ENCODE measurements around the gene THSD7A.

THSD7A gene

GRCh38 chr7:11557627-11558026 is 274.4 kb downstream of the THSD7A start:
- Histone ChIP-seq H3K36me3 (ENCODE audit: control insufficient read depth, insufficient read depth, low read length) (no peaks in the 10 kb centered on the region), H3K4me3 (ENCODE audit: low read depth, low read length) (no peak overlapping the region), H3K9ac (ENCODE audit: low read depth, low read length) (no peak overlapping the region), H3K4me1 (ENCODE audit: control insufficient read depth, insufficient read depth, low read length) (no peaks in the 10 kb centered on the region), H3K27me3 (ENCODE audit: control insufficient read depth, insufficient read depth, low read length) (no peaks in the 10 kb centered on the region), H3K9me3 (ENCODE audit: control insufficient read depth, insufficient read depth, low read length) (no peaks in the 10 kb centered on the region)

GRCh38 chr7:11552676-11553296 is 279.2 kb downstream of the THSD7A start:
- no peak overlapping the region for H3K9ac ChIP-seq (ENCODE audit: low read depth, low read length)
- no peaks in the 10 kb centered on the region for H3K36me3 ChIP-seq (ENCODE audit: control insufficient read depth, insufficient read depth, low read length)
- no peaks in the 10 kb centered on the region for H3K9me3 ChIP-seq (ENCODE audit: control insufficient read depth, insufficient read depth, low read length)
- no peak overlapping the region for H3K4me3 ChIP-seq (ENCODE audit: low read depth, low read length)
- no peaks in the 10 kb centered on the region for H3K27me3 ChIP-seq (ENCODE audit: control insufficient read depth, insufficient read depth, low read length)
- H3K4me1 ChIP-seq (ENCODE audit: control insufficient read depth, insufficient read depth, low read length) = no peaks in the 10 kb centered on the region

- Histone ChIP-seq H3K4me3 (ENCODE audit: low read depth, low read length) (no peak overlapping the region), H3K9ac (ENCODE audit: low read depth, low read length) (no peak overlapping the region), H3K9me3 (ENCODE audit: control insufficient read depth, insufficient read depth, low read length) (no peaks in the 10 kb centered on the region), H3K27me3 (ENCODE audit: control insufficient read depth, insufficient read depth, low read length) (no peaks in the 10 kb centered on the region), H3K36me3 (ENCODE audit: control insufficient read depth, insufficient read depth, low read length) (no peaks in the 10 kb centered on the region), H3K4me1 (ENCODE audit: control insufficient read depth, insufficient read depth, low read length) (no peaks in the 10 kb centered on the region)
Measured at GRCh38 chr7:11551470-11551869, 280.5 kb downstream of the THSD7A start.

- Histone ChIP-seq H3K9ac (ENCODE audit: low read depth, low read length) (no peak overlapping the region), H3K4me3 (ENCODE audit: low read depth, low read length) (no peak overlapping the region), H3K36me3 (ENCODE audit: control insufficient read depth, insufficient read depth, low read length) (no peaks in the 10 kb centered on the region), H3K9me3 (ENCODE audit: control insufficient read depth, insufficient read depth, low read length) (no peaks in the 10 kb centered on the region), H3K4me1 (ENCODE audit: control insufficient read depth, insufficient read depth, low read length) (no peaks in the 10 kb centered on the region), H3K27me3 (ENCODE audit: control insufficient read depth, insufficient read depth, low read length) (no peaks in the 10 kb centered on the region)
Measured at GRCh38 chr7:11548532-11548931, 283.5 kb downstream of the THSD7A start.

- no peaks in the 10 kb centered on the region for H3K9me3 ChIP-seq (ENCODE audit: control insufficient read depth, insufficient read depth, low read length)
- H3K27me3 ChIP-seq (ENCODE audit: control insufficient read depth, insufficient read depth, low read length) = no peaks in the 10 kb centered on the region
- H3K4me3 ChIP-seq (ENCODE audit: low read depth, low read length) = no peak overlapping the region
- H3K36me3 ChIP-seq (ENCODE audit: control insufficient read depth, insufficient read depth, low read length) = no peaks in the 10 kb centered on the region
- H3K9ac ChIP-seq (ENCODE audit: low read depth, low read length) = no peak overlapping the region
- H3K4me1 ChIP-seq (ENCODE audit: control insufficient read depth, insufficient read depth, low read length) = no peaks in the 10 kb centered on the region
Measured at GRCh38 chr7:11541330-11541729, 290.7 kb downstream of the THSD7A start.

- H3K36me3 ChIP-seq (ENCODE audit: control insufficient read depth, insufficient read depth, low read length) = no peaks in the 10 kb centered on the region
- no peak overlapping the region for H3K9ac ChIP-seq (ENCODE audit: low read depth, low read length)
- no peaks in the 10 kb centered on the region for H3K4me1 ChIP-seq (ENCODE audit: control insufficient read depth, insufficient read depth, low read length)
- no peak overlapping the region for H3K4me3 ChIP-seq (ENCODE audit: low read depth, low read length)
- H3K9me3 ChIP-seq (ENCODE audit: control insufficient read depth, insufficient read depth, low read length) = no peaks in the 10 kb centered on the region
- H3K27me3 ChIP-seq (ENCODE audit: control insufficient read depth, insufficient read depth, low read length) = no peaks in the 10 kb centered on the region
Measured at GRCh38 chr7:11540271-11540761, 291.7 kb downstream of the THSD7A start.

- no peaks in the 10 kb centered on the region for H3K9me3 ChIP-seq (ENCODE audit: control insufficient read depth, insufficient read depth, low read length)
- no peak overlapping the region for H3K9ac ChIP-seq (ENCODE audit: low read depth, low read length)
- H3K4me3 ChIP-seq (ENCODE audit: low read depth, low read length) = no peak overlapping the region
- H3K36me3 ChIP-seq (ENCODE audit: control insufficient read depth, insufficient read depth, low read length) = no peaks in the 10 kb centered on the region
- no peaks in the 10 kb centered on the region for H3K27me3 ChIP-seq (ENCODE audit: control insufficient read depth, insufficient read depth, low read length)
- H3K4me1 ChIP-seq (ENCODE audit: control insufficient read depth, insufficient read depth, low read length) = no peaks in the 10 kb centered on the region
Measured at GRCh38 chr7:11539853-11540252, 292.1 kb downstream of the THSD7A start.

GRCh38 chr7:11538751-11539299 is 293.2 kb downstream of the THSD7A start:
- H3K4me1 ChIP-seq (ENCODE audit: control insufficient read depth, insufficient read depth, low read length) = no peaks in the 10 kb centered on the region
- H3K9me3 ChIP-seq (ENCODE audit: control insufficient read depth, insufficient read depth, low read length) = no peaks in the 10 kb centered on the region
- H3K9ac ChIP-seq (ENCODE audit: low read depth, low read length) = no peak overlapping the region
- no peak overlapping the region for H3K4me3 ChIP-seq (ENCODE audit: low read depth, low read length)
- H3K36me3 ChIP-seq (ENCODE audit: control insufficient read depth, insufficient read depth, low read length) = no peaks in the 10 kb centered on the region
- H3K27me3 ChIP-seq (ENCODE audit: control insufficient read depth, insufficient read depth, low read length) = no peaks in the 10 kb centered on the region

- Histone ChIP-seq H3K9ac (ENCODE audit: low read depth, low read length) (no peak overlapping the region), H3K27me3 (ENCODE audit: control insufficient read depth, insufficient read depth, low read length) (no peaks in the 10 kb centered on the region), H3K9me3 (ENCODE audit: control insufficient read depth, insufficient read depth, low read length) (no peaks in the 10 kb centered on the region), H3K4me3 (ENCODE audit: low read depth, low read length) (no peak overlapping the region), H3K4me1 (ENCODE audit: control insufficient read depth, insufficient read depth, low read length) (no peaks in the 10 kb centered on the region), H3K36me3 (ENCODE audit: control insufficient read depth, insufficient read depth, low read length) (no peaks in the 10 kb centered on the region)
Measured at GRCh38 chr7:11533229-11533820, 298.7 kb downstream of the THSD7A start.

GRCh38 chr7:11529382-11529781 is 302.6 kb downstream of the THSD7A start:
- H3K4me1 ChIP-seq (ENCODE audit: control insufficient read depth, insufficient read depth, low read length) = peaks cover 4% of the 10 kb centered on the region
- H3K4me3 ChIP-seq (ENCODE audit: low read depth, low read length) = no peak overlapping the region
- H3K27me3 ChIP-seq (ENCODE audit: control insufficient read depth, insufficient read depth, low read length) = no peaks in the 10 kb centered on the region
- H3K36me3 ChIP-seq (ENCODE audit: control insufficient read depth, insufficient read depth, low read length) = no peaks in the 10 kb centered on the region
- H3K9me3 ChIP-seq (ENCODE audit: control insufficient read depth, insufficient read depth, low read length) = no peaks in the 10 kb centered on the region
- no peak overlapping the region for H3K9ac ChIP-seq (ENCODE audit: low read depth, low read length)

- Histone ChIP-seq H3K4me1 (ENCODE audit: control insufficient read depth, insufficient read depth, low read length) (peaks cover 4% of the 10 kb centered on the region), H3K9ac (ENCODE audit: low read depth, low read length) (no peak overlapping the region)
Measured at GRCh38 chr7:11527707-11528106, 304.3 kb downstream of the THSD7A start.

More at GRCh38 chr7:11527707-11528106, 304.3 kb downstream of the THSD7A start:
- H3K4me3 ChIP-seq (ENCODE audit: low read depth, low read length) = no peak overlapping the region
- no peaks in the 10 kb centered on the region for H3K36me3 ChIP-seq (ENCODE audit: control insufficient read depth, insufficient read depth, low read length)
- H3K27me3 ChIP-seq (ENCODE audit: control insufficient read depth, insufficient read depth, low read length) = no peaks in the 10 kb centered on the region
- no peaks in the 10 kb centered on the region for H3K9me3 ChIP-seq (ENCODE audit: control insufficient read depth, insufficient read depth, low read length)
